Right ventricle myocardium inferior (tissue), 1 donor: ENCODE data around the gene OR6K2. TPM values are rescaled to one million over a fixed set of nuclear protein-coding genes. Genes with fewer than 3 reads are reported as not detected.
"Not testable (repeated sequence)": the region's sequence is repeated elsewhere in the genome, so short reads cannot be mapped to it uniquely, and the experiment has no call there.

Source experiments
- ATAC-seq: fragments of 200-7000 bp; cut with Tn5 transposase; one replicate; pipeline ENCODE4 v1.9.1; 2020; ENCODE audit warnings: mild to moderate bottlenecking, moderate library complexity
- DNase-seq: peaks from one replicate; pipeline ENCODE4 v3.0.0; 2021; ENCODE audit errors: missing footprints
- intact Hi-C: fragments of 100-400 bp; cut with DNase I; formaldehyde crosslinking; loops from one replicate; pipeline ENCODE4 v1.11.0; 2022
- total RNA-seq: library from RNA; stranded (reverse); fragmentation: NEBNext Ultra II Directional; extraction: Animal tissue kit (Norgen Biotek cat#: 25700); gene quantifications from one replicate; pipeline ENCODE4 v1.2.1, GENCODE V29; 2021
- donor health status: DM: no; HTN: yes; CAD: no; lungs with severe emphysema.

Gene OR6K2
- total RNA-seq, 1 donor from 2014 or later, result not detected

GRCh38 chr1:158688343-158688742, 12.1 kb downstream of the OR6K2 start:
- ATAC-seq, intact Hi-C loops, DNase-seq: not testable (repeated sequence)

- ATAC-seq (no peak), DNase-seq (no peak)
- intact Hi-C loops, result no loop called here
Measured at GRCh38 chr1:158687037-158687436, 13.4 kb downstream of the OR6K2 start.

- ATAC-seq, result no peak
- DNase-seq, result no peak
- intact Hi-C loops, result no loop called here
Measured at GRCh38 chr1:158686111-158687009, 14.1 kb downstream of the OR6K2 start, which contains the start of gene SPTA1. Gene SPTA1 (minus strand): TSS chr1:158686715. CDS start chr1:158686517, 198 bp downstream.

GRCh38 chr1:158685085-158685484, 15.4 kb downstream of the OR6K2 start:
- DNase-seq, result no peak
- intact Hi-C loops, result no loop called here
- ATAC-seq, result no peak

- DNase-seq, result no peak
- intact Hi-C loops, result no loop called here
- no peak for ATAC-seq
Measured at GRCh38 chr1:158681606-158682005, 18.8 kb downstream of the OR6K2 start.

GRCh38 chr1:158679289-158679688, 21.2 kb downstream of the OR6K2 start:
- intact Hi-C loops, result no loop called here
- ATAC-seq (no peak), DNase-seq (no peak)

- no peak for ATAC-seq
- intact Hi-C loops, result no loop called here
- DNase-seq, result no peak
Measured at GRCh38 chr1:158675563-158676323, 24.7 kb downstream of the OR6K2 start.

GRCh38 chr1:158674302-158674701, 26.1 kb downstream of the OR6K2 start:
- ATAC-seq, result no peak
- intact Hi-C loops, result no loop called here
- DNase-seq, result no peak

- intact Hi-C loops, result no loop called here
- DNase-seq (peak; percentile 55), ATAC-seq (no peak)
Measured at GRCh38 chr1:158666037-158666436, 34.4 kb downstream of the OR6K2 start.

GRCh38 chr1:158654571-158654970, 45.9 kb downstream of the OR6K2 start:
- DNase-seq, result no peak
- no peak for ATAC-seq
- intact Hi-C loops, result no loop called here

- ATAC-seq, result no peak
- intact Hi-C loops, result no loop called here
- no peak for DNase-seq
Measured at GRCh38 chr1:158654086-158654485, 46.4 kb downstream of the OR6K2 start.

GRCh38 chr1:158652721-158653334, 47.6 kb downstream of the OR6K2 start:
- intact Hi-C loops, result no loop called here
- DNase-seq, result no peak
- no peak for ATAC-seq

Other genes with a start within 250 kb of the OR6K2 start
- not detected for gene OR10K1, start 238.8 kb downstream of the OR6K2 start, total RNA-seq
- not detected for gene OR10R2, start 228.4 kb downstream of the OR6K2 start, total RNA-seq
- not detected for gene OR6Y1, start 146.2 kb downstream of the OR6K2 start, total RNA-seq
- not detected for gene OR6P1, start 130.1 kb downstream of the OR6K2 start, total RNA-seq
- gene OR10X1, start 120.8 kb downstream of the OR6K2 start, total RNA-seq, result not detected
- gene OR10Z1, start 95.4 kb downstream of the OR6K2 start, total RNA-seq, result not detected
- gene SPTA1, start 13.9 kb downstream of the OR6K2 start, total RNA-seq, result 0.08 TPM
- gene OR6K3, start 20.1 kb upstream of the OR6K2 start, total RNA-seq, result not detected
- gene OR6K6, start 54.1 kb upstream of the OR6K2 start, total RNA-seq, result not detected
- not detected for gene OR6N1, start 71.5 kb upstream of the OR6K2 start, total RNA-seq
- not detected for gene OR6N2, start 80.6 kb upstream of the OR6K2 start, total RNA-seq
- gene MNDA, start 130.7 kb upstream of the OR6K2 start, total RNA-seq, result 4.9 TPM
- gene PYHIN1, start 230.9 kb upstream of the OR6K2 start, total RNA-seq, result 0.32 TPM